GM23338 (cell line): Measurements from ENCODE around the gene MAN1A2. TPM values are rescaled to one million over a fixed set of nuclear protein-coding genes. Genes with fewer than 3 reads are reported as not detected.

ENCODE experiments used
- ATAC-seq: fragments of 200-7000 bp; cut with Tn5 transposase; 3 replicates; pipeline ENCODE4 v1.9.1; 2020
- DNase-seq: peaks from one replicate; pipeline ENCODE4 v3.0.0-alpha.2; 2015; ENCODE audit warnings: low spot score
- H2AFZ ChIP-seq: fragments of 200-600 bp; sonication (generic); 2 replicates; pipeline ENCODE4 v1.8.0; 2016; ENCODE audit warnings: antibody characterized with exemption, mild to moderate bottlenecking, moderate library complexity
- H3F3A ChIP-seq: fragments of 200-600 bp; sonication (generic); replicated peaks from 2 replicates; pipeline ENCODE4 v1.8.0; 2017; ENCODE audit warnings: antibody characterized with exemption, mixed run types, low read depth
- H3K27ac ChIP-seq: fragments of 200-600 bp; sonication (generic); 2 replicates; pipeline ENCODE4 v1.6.1; 2016; ENCODE audit warnings: low read depth
- H3K27me3 ChIP-seq: fragments of 200-600 bp; sonication (generic); 2 replicates; pipeline ENCODE4 v1.8.0; 2016; ENCODE audit warnings: mild to moderate bottlenecking, mixed run types, moderate library complexity; ENCODE audit not compliant: insufficient read depth
- H3K36me3 ChIP-seq: fragments of 200-600 bp; sonication (generic); 2 replicates; pipeline ENCODE4 v1.8.0; 2016; ENCODE audit warnings: mild to moderate bottlenecking; ENCODE audit not compliant: insufficient read depth
- H3K4me1 ChIP-seq: fragments of 200-600 bp; sonication (generic); 2 replicates; pipeline ENCODE4 v1.8.0; 2016; ENCODE audit warnings: mild to moderate bottlenecking, moderate library complexity; ENCODE audit not compliant: insufficient read depth
- H3K4me2 ChIP-seq: fragments of 200-600 bp; sonication (generic); 2 replicates; pipeline ENCODE4 v1.7.1; 2017; ENCODE audit warnings: mixed run types
- H3K4me3 ChIP-seq: fragments of 200-600 bp; sonication (generic); 2 replicates; pipeline ENCODE4 v1.6.1; 2016; ENCODE audit warnings: mixed run types
- H3K79me2 ChIP-seq: fragments of 200-600 bp; sonication (generic); replicated peaks from 2 replicates; pipeline ENCODE4 v1.8.0; 2017; ENCODE audit warnings: mild to moderate bottlenecking; ENCODE audit not compliant: insufficient read depth
- H3K9me2 ChIP-seq: fragments of 200-600 bp; sonication (generic); 2 replicates; pipeline ENCODE4 v1.8.0; 2017; ENCODE audit not compliant: insufficient read depth
- H4K20me1 ChIP-seq: fragments of 200-600 bp; sonication (generic); replicated peaks from 2 replicates; pipeline ENCODE4 v1.8.0; 2017; ENCODE audit warnings: mild to moderate bottlenecking; ENCODE audit not compliant: insufficient read depth
- H3K27ac Mint-ChIP-seq: 2 replicates; pipeline ENCODE4 v1.8.0; 2020; ENCODE audit warnings: inconsistent platforms, mild to moderate bottlenecking, moderate library complexity, mixed read lengths
- H3K27me3 Mint-ChIP-seq: 3 replicates; pipeline ENCODE4 v1.8.0; 2022; ENCODE audit warnings: low read depth, mild to moderate bottlenecking, moderate library complexity, mixed read lengths, inconsistent platforms; ENCODE audit not compliant: insufficient read depth, poor library complexity
- H3K36me3 Mint-ChIP-seq: 3 replicates; pipeline ENCODE4 v1.8.0; 2021; ENCODE audit warnings: low read depth, mild to moderate bottlenecking, inconsistent platforms, moderate library complexity, mixed read lengths
- H3K4me1 Mint-ChIP-seq: 3 replicates; pipeline ENCODE4 v1.8.0; 2020; ENCODE audit warnings: mild to moderate bottlenecking, inconsistent platforms, mixed read lengths
- H3K4me3 Mint-ChIP-seq: 3 replicates; pipeline ENCODE4 v1.8.0; 2021; ENCODE audit warnings: moderate library complexity, mild to moderate bottlenecking, inconsistent platforms, mixed read lengths
- H3K9me3 Mint-ChIP-seq: 3 replicates; pipeline ENCODE4 v1.8.0; 2020; ENCODE audit warnings: moderate library complexity, mild to moderate bottlenecking, inconsistent platforms, mixed read lengths
- CREB1 ChIP-seq: fragments of 250-450 bp; sonication (Bioruptor Pico); IDR thresholded peaks from 2 replicates; pipeline ENCODE4 v1.5.0; 2020; ENCODE audit warnings: low read depth, mild to moderate bottlenecking, moderate library complexity
- EZH2phosphoT487 ChIP-seq: fragments of 200-600 bp; sonication (generic); IDR thresholded peaks from one replicate; pipeline ENCODE4 v1.8.1; 2018; ENCODE audit warnings: antibody characterized with exemption; ENCODE audit not compliant: unreplicated experiment
- POLR2AphosphoS5 ChIP-seq: IDR thresholded peaks from 2 replicates; pipeline ENCODE4 v1.6.1; 2016; ENCODE audit warnings: antibody characterized with exemption, low read depth
- STAT1 ChIP-seq: IDR thresholded peaks from one replicate; pipeline ENCODE4 v1.6.1; 2016; ENCODE audit warnings: antibody characterized with exemption; ENCODE audit not compliant: unreplicated experiment
- ZNF331 ChIP-seq: fragments of 250-450 bp; sonication (Bioruptor Pico); IDR thresholded peaks from 2 replicates; pipeline ENCODE4 v1.5.0; 2020; ENCODE audit warnings: low read depth, mild to moderate bottlenecking, moderate library complexity
- polyA plus RNA-seq: library from polyadenylated mRNA; unstranded; fragments of >200 nt; fragmentation: Nextera tagmentation; extraction: Ambion mirVana; gene quantifications from 2 replicates; pipeline ENCODE4 v1.2.1, GENCODE V29; 2016
- total RNA-seq: library from RNA; depleted of rRNA; stranded (reverse); fragments of >200 nt; shearing (Covaris generic); gene quantifications from 2 replicates; pipeline ENCODE4 v1.2.3, GENCODE V29; 2014
- TF ChIP-seq, protein P1 (sequence below): IDR thresholded peaks from 2 replicates; pipeline ENCODE4 v1.6.1; 2016; ENCODE audit warnings: antibody characterized with exemption
- TF ChIP-seq, protein P2 (sequence below): fragments of 250-450 bp; sonication (Bioruptor Pico); IDR thresholded peaks from 2 replicates; pipeline ENCODE4 v1.5.0; 2020; ENCODE audit warnings: mild to moderate bottlenecking, moderate library complexity

The MAN1A2 gene
- total and polyA plus RNA-seq, 2 experiments from 2014 or later = 18.6 to 22.2 TPM

- TF ChIP-seq, protein P1, sequence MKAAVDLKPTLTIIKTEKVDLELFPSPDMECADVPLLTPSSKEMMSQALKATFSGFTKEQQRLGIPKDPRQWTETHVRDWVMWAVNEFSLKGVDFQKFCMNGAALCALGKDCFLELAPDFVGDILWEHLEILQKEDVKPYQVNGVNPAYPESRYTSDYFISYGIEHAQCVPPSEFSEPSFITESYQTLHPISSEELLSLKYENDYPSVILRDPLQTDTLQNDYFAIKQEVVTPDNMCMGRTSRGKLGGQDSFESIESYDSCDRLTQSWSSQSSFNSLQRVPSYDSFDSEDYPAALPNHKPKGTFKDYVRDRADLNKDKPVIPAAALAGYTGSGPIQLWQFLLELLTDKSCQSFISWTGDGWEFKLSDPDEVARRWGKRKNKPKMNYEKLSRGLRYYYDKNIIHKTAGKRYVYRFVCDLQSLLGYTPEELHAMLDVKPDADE = no peak
- TF ChIP-seq EZH2phosphoT487 (no peak), STAT1 (no peak), CREB1 (CRISPR knock-in tag) (no peak)
Observed at GRCh38 chr1:117320515-117320914, 46.7 kb upstream of the MAN1A2 start (continued).

DNA sequence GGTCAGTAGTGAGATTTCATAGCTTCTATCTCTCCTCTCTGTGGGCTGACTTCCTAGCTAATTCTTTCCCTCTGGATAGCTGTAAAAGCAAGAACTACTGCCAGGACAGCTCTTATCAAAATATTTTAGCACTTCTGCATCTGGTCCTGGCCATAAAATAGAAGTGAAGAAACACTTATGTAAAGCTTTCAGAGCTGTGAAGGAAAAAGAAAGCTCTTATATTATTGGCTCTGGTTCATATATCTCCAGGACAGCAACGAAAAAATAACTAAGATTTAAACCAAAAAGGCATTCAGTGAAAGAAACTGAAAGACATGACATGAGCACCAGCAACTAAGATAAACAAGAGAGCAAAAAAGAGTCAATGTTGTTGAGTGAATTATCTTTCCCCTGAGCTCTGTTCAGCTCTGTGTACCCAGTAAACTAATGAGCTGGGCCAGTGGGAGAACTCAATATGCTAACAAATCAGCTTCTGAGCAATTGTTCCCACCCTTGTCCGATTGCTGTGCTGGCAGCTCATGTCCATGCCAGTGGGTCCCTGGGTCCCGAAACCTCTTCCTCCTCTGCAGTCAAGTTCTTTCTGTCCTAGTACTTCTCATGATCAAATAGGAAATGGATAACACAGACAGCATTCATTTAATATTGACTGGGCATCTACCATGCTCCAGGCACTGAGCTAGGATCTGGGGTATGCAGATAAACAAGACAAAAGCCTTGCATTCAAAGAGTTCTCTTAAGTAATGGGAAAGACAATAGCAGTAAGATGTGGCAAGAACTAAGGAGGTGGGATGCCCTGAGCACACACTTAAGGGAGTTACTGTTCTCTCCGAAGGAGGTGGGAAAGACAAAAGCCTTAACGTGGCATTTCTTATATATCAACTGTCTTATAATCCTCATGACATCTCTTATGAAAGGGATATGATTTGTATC is 45.3 kb upstream of the MAN1A2 start:
- Histone ChIP-seq H3K79me2 (no peaks in the 10 kb centered on the region), H3K27me3 (no peaks in the 10 kb centered on the region), H3K9me2 (no peaks in the 10 kb centered on the region), H4K20me1 (no peaks in the 10 kb centered on the region), H3K36me3 (no peaks in the 10 kb centered on the region), H3F3A (no peaks in the 10 kb centered on the region), H3K4me2 (no peak overlapping the region), H3K4me1 (no peaks in the 10 kb centered on the region), H3K4me3 (no peak overlapping the region), H2AFZ (no peak overlapping the region), H3K27ac (no peak overlapping the region)
- peaks cover 9% of the 10 kb centered on the region for H3K4me1 Mint-ChIP-seq
- peak; percentile 82 for ATAC-seq
- no peaks in the 10 kb centered on the region for H3K36me3 Mint-ChIP-seq
- DNase-seq = no peak
- TF ChIP-seq, protein P2, sequence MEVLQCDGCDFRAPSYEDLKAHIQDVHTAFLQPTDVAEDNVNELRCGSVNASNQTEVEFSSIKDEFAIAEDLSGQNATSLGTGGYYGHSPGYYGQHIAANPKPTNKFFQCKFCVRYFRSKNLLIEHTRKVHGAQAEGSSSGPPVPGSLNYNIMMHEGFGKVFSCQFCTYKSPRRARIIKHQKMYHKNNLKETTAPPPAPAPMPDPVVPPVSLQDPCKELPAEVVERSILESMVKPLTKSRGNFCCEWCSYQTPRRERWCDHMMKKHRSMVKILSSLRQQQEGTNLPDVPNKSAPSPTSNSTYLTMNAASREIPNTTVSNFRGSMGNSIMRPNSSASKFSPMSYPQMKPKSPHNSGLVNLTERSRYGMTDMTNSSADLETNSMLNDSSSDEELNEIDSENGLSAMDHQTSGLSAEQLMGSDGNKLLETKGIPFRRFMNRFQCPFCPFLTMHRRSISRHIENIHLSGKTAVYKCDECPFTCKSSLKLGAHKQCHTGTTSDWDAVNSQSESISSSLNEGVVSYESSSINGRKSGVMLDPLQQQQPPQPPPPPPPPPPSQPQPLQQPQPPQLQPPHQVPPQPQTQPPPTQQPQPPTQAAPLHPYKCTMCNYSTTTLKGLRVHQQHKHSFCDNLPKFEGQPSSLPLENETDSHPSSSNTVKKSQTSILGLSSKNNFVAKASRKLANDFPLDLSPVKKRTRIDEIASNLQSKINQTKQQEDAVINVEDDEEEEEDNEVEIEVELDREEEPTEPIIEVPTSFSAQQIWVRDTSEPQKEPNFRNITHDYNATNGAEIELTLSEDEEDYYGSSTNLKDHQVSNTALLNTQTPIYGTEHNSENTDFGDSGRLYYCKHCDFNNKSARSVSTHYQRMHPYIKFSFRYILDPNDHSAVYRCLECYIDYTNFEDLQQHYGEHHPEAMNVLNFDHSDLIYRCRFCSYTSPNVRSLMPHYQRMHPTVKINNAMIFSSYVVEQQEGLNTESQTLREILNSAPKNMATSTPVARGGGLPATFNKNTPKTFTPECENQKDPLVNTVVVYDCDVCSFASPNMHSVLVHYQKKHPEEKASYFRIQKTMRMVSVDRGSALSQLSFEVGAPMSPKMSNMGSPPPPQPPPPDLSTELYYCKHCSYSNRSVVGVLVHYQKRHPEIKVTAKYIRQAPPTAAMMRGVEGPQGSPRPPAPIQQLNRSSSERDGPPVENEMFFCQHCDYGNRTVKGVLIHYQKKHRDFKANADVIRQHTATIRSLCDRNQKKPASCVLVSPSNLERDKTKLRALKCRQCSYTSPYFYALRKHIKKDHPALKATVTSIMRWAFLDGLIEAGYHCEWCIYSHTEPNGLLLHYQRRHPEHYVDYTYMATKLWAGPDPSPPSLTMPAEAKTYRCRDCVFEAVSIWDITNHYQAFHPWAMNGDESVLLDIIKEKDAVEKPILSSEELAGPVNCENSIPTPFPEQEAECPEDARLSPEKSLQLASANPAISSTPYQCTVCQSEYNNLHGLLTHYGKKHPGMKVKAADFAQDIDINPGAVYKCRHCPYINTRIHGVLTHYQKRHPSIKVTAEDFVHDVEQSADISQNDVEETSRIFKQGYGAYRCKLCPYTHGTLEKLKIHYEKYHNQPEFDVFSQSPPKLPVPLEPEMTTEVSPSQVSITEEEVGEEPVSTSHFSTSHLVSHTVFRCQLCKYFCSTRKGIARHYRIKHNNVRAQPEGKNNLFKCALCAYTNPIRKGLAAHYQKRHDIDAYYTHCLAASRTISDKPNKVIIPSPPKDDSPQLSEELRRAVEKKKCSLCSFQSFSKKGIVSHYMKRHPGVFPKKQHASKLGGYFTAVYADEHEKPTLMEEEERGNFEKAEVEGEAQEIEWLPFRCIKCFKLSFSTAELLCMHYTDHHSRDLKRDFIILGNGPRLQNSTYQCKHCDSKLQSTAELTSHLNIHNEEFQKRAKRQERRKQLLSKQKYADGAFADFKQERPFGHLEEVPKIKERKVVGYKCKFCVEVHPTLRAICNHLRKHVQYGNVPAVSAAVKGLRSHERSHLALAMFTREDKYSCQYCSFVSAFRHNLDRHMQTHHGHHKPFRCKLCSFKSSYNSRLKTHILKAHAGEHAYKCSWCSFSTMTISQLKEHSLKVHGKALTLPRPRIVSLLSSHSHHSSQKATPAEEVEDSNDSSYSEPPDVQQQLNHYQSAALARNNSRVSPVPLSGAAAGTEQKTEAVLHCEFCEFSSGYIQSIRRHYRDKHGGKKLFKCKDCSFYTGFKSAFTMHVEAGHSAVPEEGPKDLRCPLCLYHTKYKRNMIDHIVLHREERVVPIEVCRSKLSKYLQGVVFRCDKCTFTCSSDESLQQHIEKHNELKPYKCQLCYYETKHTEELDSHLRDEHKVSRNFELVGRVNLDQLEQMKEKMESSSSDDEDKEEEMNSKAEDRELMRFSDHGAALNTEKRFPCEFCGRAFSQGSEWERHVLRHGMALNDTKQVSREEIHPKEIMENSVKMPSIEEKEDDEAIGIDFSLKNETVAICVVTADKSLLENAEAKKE (CRISPR knock-in tag) = no peak
- TF ChIP-seq POLR2AphosphoS5 (no peak), CREB1 (CRISPR knock-in tag) (no peak), ZNF331 (CRISPR knock-in tag) (no peak), EZH2phosphoT487 (no peak)
- TF ChIP-seq, protein P1 = no peak
- H3K9me3 Mint-ChIP-seq = no peaks in the 10 kb centered on the region
- no peaks in the 10 kb centered on the region for H3K27me3 Mint-ChIP-seq
- H3K27ac Mint-ChIP-seq = no peak overlapping the region; the same call in 1 of the 2 replicates
- H3K4me3 Mint-ChIP-seq = no peak overlapping the region
